ENCODE results near the gene PTPRN2. TPM values are rescaled to one million over a fixed set of nuclear protein-coding genes. Genes with fewer than 3 reads are reported as not detected.

Gene PTPRN2
- total RNA-seq, 1 donor = 0.27 TPM

GRCh38 chr7:157650801-157651200 lies 936.8 kb downstream of the PTPRN2 start:
- DNase-seq (ENCODE audit: low read depth in 2 of 3, low spot score in 2 of 3) = no peak

- no peak for DNase-seq (ENCODE audit: low read depth in 2 of 3, low spot score in 2 of 3)
Measured at GRCh38 chr7:157650131-157650631, 937.4 kb downstream of the PTPRN2 start.

- DNase-seq (ENCODE audit: low read depth in 2 of 3, low spot score in 2 of 3) = no peak
Measured at GRCh38 chr7:157646551-157646950, 941.1 kb downstream of the PTPRN2 start.

GRCh38 chr7:157645539-157645938 lies 942.1 kb downstream of the PTPRN2 start:
- no peak for DNase-seq (ENCODE audit: low read depth in 2 of 3, low spot score in 2 of 3)

- DNase-seq (ENCODE audit: low read depth in 2 of 3, low spot score in 2 of 3) = no peak
Measured at GRCh38 chr7:157644946-157645345, 942.7 kb downstream of the PTPRN2 start.

GRCh38 chr7:157643525-157643970 lies 944.1 kb downstream of the PTPRN2 start:
- no peak for DNase-seq (ENCODE audit: low read depth in 2 of 3, low spot score in 2 of 3)

- DNase-seq (ENCODE audit: low read depth in 2 of 3, low spot score in 2 of 3) = no peak
Measured at GRCh38 chr7:157641866-157642265, 945.8 kb downstream of the PTPRN2 start.

- DNase-seq (ENCODE audit: low read depth in 2 of 3, low spot score in 2 of 3) = no peak
Measured at GRCh38 chr7:157640144-157640543, 947.5 kb downstream of the PTPRN2 start.

GRCh38 chr7:157638563-157638962 lies 949.1 kb downstream of the PTPRN2 start:
- no peak for DNase-seq (ENCODE audit: low read depth in 2 of 3, low spot score in 2 of 3)

GRCh38 chr7:157637216-157637949 lies 950.2 kb downstream of the PTPRN2 start:
- no peak for DNase-seq (ENCODE audit: low read depth in 2 of 3, low spot score in 2 of 3)

- no peak for DNase-seq (ENCODE audit: low read depth in 2 of 3, low spot score in 2 of 3)
Measured at GRCh38 chr7:157635669-157636068, 952.0 kb downstream of the PTPRN2 start.

- no peak for DNase-seq (ENCODE audit: low read depth in 2 of 3, low spot score in 2 of 3)
Measured at GRCh38 chr7:157635148-157635500, 952.5 kb downstream of the PTPRN2 start.

GRCh38 chr7:157634401-157635147 lies 953.0 kb downstream of the PTPRN2 start:
- no peak for DNase-seq (ENCODE audit: low read depth in 2 of 3, low spot score in 2 of 3)

GRCh38 chr7:157633465-157634185 lies 954.0 kb downstream of the PTPRN2 start:
- no peak for DNase-seq (ENCODE audit: low read depth in 2 of 3, low spot score in 2 of 3)

GRCh38 chr7:157630301-157630853 lies 957.2 kb downstream of the PTPRN2 start:
- no peak for DNase-seq (ENCODE audit: low read depth in 2 of 3, low spot score in 2 of 3)

- DNase-seq (ENCODE audit: low read depth in 2 of 3, low spot score in 2 of 3) = no peak
Measured at GRCh38 chr7:157628456-157628855, 959.2 kb downstream of the PTPRN2 start.

- no peak for DNase-seq (ENCODE audit: low read depth in 2 of 3, low spot score in 2 of 3)
Measured at GRCh38 chr7:157627646-157628045, 960.0 kb downstream of the PTPRN2 start.

GRCh38 chr7:157627033-157627432 lies 960.6 kb downstream of the PTPRN2 start:
- DNase-seq (ENCODE audit: low read depth in 2 of 3, low spot score in 2 of 3) = no peak

- DNase-seq (ENCODE audit: low read depth in 2 of 3, low spot score in 2 of 3) = peak in 1 of 3 donors; percentile 17
Measured at GRCh38 chr7:157625973-157626742, 961.5 kb downstream of the PTPRN2 start.

- no peak for DNase-seq (ENCODE audit: low read depth in 2 of 3, low spot score in 2 of 3)
Measured at GRCh38 chr7:157623556-157623955, 964.1 kb downstream of the PTPRN2 start.
